HK-2 (cell line): ENCODE measurements around the gene MBIP.
A peak's percentile ranks its signal among the peaks of the same experiment; 100 is the strongest.

Experiments used
- DNase-seq: peaks from one replicate; pipeline ENCODE4 v3.0.0-alpha.2; 2018; ENCODE audit not compliant: unreplicated experiment

MBIP gene

GRCh38 chr14:36264107-36264506, 56.3 kb downstream of the MBIP start:
- no peak for DNase-seq

GRCh38 chr14:36260970-36261640, 59.3 kb downstream of the MBIP start:
- no peak for DNase-seq

DNA sequence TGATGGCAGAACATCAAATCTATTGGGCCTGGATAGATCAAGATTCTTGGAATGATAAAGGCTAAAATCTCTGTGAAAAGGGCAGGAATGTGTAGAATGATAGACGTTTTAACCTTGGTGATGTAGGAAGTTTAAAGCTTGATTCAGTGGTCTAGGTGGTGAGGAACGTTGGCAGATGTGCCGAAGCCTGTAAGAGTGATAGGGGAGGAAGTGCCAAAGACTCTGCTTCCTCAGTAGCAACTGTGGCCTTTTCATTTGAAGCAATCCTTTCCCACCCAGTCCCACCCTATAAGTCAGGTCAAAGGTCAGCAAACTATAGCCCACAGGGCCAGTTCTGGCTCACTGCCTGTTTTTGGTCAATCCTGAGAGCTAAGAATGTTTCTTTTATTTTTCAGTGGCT, 62.2 kb downstream of the MBIP start:
- DNase-seq, result no peak

DNA sequence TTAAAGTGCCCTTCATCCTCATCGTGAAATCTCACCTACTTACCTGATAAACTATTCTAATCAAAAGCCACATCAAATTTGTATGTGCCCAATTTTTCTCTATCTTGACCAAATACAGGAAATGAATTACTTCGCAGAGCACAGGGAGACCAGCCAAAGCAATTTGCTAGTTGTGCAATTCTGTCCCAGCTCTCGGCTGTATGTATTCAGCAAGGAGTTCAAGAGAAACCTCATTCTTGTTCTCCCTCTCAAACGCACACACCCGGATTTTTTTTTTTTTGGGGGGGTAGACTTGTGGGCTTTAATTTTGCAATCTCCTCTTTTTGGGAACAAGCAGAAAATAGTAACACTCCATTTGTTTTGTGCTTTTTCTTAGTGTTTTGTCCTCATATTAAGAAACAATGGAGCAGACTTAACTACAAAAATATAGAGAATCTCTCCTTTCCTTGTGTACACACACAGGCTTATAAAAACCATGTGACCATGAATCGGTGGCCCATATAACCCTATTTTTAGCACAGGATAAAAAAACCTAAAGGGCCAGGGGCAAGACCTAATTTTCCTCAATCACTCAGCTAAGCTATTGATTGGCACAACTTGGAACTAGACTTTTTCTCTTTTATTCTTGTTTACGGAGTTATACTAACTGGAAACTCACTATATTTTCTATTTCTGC, 64.2 kb downstream of the MBIP start:
- no peak for DNase-seq

- peak; percentile 31 for DNase-seq
These were observed 66.3 kb downstream of the MBIP start for GRCh38 chr14:36254020-36254624.
